Embryonic facial prominence (tissue), 1 donor: Measurements from ENCODE around the gene NYAP2.

Experiments
- DNase-seq: peaks from one replicate; pipeline ENCODE4 v3.0.0-alpha.2; 2016; ENCODE audit errors: extremely low spot score

Gene NYAP2

GRCh38 chr2:225399504-225399903, at the start of gene NYAP2:
TSS of gene NYAP2 (plus strand) at chr2:225399710. CDS start at chr2:225408881, 9,171 bp downstream.
- DNase-seq, result no peak

GRCh38 chr2:225353579-225354085, 45.9 kb upstream of the NYAP2 start:
- DNase-seq, result no peak

- no peak for DNase-seq
These were observed 45.2 kb upstream of the NYAP2 start for GRCh38 chr2:225354281-225354774.

- no peak for DNase-seq
These were observed 43.7 kb upstream of the NYAP2 start for GRCh38 chr2:225355788-225356187.

GRCh38 chr2:225366731-225367130, 32.8 kb upstream of the NYAP2 start:
- no peak for DNase-seq

GRCh38 chr2:225367482-225367881, 32.0 kb upstream of the NYAP2 start:
- no peak for DNase-seq

- no peak for DNase-seq
These were observed 20.5 kb upstream of the NYAP2 start for GRCh38 chr2:225378984-225379383.

GRCh38 chr2:225379856-225380255, 19.7 kb upstream of the NYAP2 start:
- DNase-seq, result no peak

GRCh38 chr2:225381609-225382008, 17.9 kb upstream of the NYAP2 start:
- no peak for DNase-seq

- no peak for DNase-seq
These were observed 1.1 kb upstream of the NYAP2 start for GRCh38 chr2:225398372-225398771.

GRCh38 chr2:225400060-225400511, 576 bp downstream of the NYAP2 start:
- peak; percentile 15 for DNase-seq

GRCh38 chr2:225400546-225401400, 1.3 kb downstream of the NYAP2 start:
- no peak for DNase-seq

GRCh38 chr2:225402210-225402776, 2.8 kb downstream of the NYAP2 start:
- DNase-seq, result no peak

- no peak for DNase-seq
These were observed 11.9 kb downstream of the NYAP2 start for GRCh38 chr2:225411452-225411851.

- DNase-seq, result no peak
These were observed 14.3 kb downstream of the NYAP2 start for GRCh38 chr2:225413786-225414185.

GRCh38 chr2:225414902-225415301, 15.4 kb downstream of the NYAP2 start:
- no peak for DNase-seq

GRCh38 chr2:225415341-225415740, 15.8 kb downstream of the NYAP2 start:
- DNase-seq, result no peak

GRCh38 chr2:225415792-225416191, 16.3 kb downstream of the NYAP2 start:
- DNase-seq, result no peak

GRCh38 chr2:225416616-225417367, 17.3 kb downstream of the NYAP2 start:
- no peak for DNase-seq

- DNase-seq, result no peak
These were observed 19.5 kb downstream of the NYAP2 start for GRCh38 chr2:225419033-225419432.

GRCh38 chr2:225422145-225422544, 22.6 kb downstream of the NYAP2 start:
- DNase-seq, result no peak

- DNase-seq, result no peak
These were observed 25.8 kb downstream of the NYAP2 start for GRCh38 chr2:225425284-225425683.
